NCI-H2029 treated with DMSO at 0.1 percent for 48 hours (cell line): Measurements from ENCODE around the gene FOXN1.
"Not testable (repeated sequence)": the region's sequence is repeated elsewhere in the genome, so short reads cannot be mapped to it uniquely, and the experiment has no call there.

Experiments
- DNase-seq: peaks from one replicate; lab custom pipeline; 2025; lab: John Stamatoyannopoulos, UW

FOXN1 gene

GRCh38 chr17:28505986-28506665, at the start of gene FOXN1:
Gene FOXN1 (plus strand): TSS chr17:28506348. CDS start chr17:28523970, 17,622 bp downstream.
- DNase-seq, result no peak

- DNase-seq, result no peak
Measured at GRCh38 chr17:28457890-28458289, 48.3 kb upstream of the FOXN1 start.

GRCh38 chr17:28458881-28459280, 47.3 kb upstream of the FOXN1 start:
- DNase-seq, result not testable (repeated sequence)

GRCh38 chr17:28460901-28461300, 45.2 kb upstream of the FOXN1 start:
- DNase-seq, result no peak

GRCh38 chr17:28466001-28466400, 40.1 kb upstream of the FOXN1 start:
- no peak for DNase-seq

GRCh38 chr17:28466521-28467048, 39.6 kb upstream of the FOXN1 start:
- no peak for DNase-seq

- DNase-seq, result no peak
Measured at GRCh38 chr17:28467456-28468025, 38.6 kb upstream of the FOXN1 start.

GRCh38 chr17:28468033-28468735, 38.0 kb upstream of the FOXN1 start:
- not testable (repeated sequence) for DNase-seq

GRCh38 chr17:28468781-28469180, 37.4 kb upstream of the FOXN1 start:
- no peak for DNase-seq

GRCh38 chr17:28469376-28469775, 36.8 kb upstream of the FOXN1 start:
- DNase-seq, result no peak

- DNase-seq, result no peak
Measured at GRCh38 chr17:28470266-28470913, 35.8 kb upstream of the FOXN1 start.

GRCh38 chr17:28470914-28471366, 35.2 kb upstream of the FOXN1 start:
- DNase-seq, result no peak

GRCh38 chr17:28471531-28472342, 34.4 kb upstream of the FOXN1 start:
- DNase-seq, result no peak

- no peak for DNase-seq
Measured at GRCh38 chr17:28472871-28473497, 33.2 kb upstream of the FOXN1 start.

GRCh38 chr17:28473542-28473941, 32.6 kb upstream of the FOXN1 start, which contains the start of gene SLC13A2:
Gene SLC13A2 (plus strand): TSS chr17:28473644. CDS start chr17:28473713, 69 bp downstream.
- no peak for DNase-seq

- DNase-seq, result no peak
Measured at GRCh38 chr17:28474111-28474531, 32.0 kb upstream of the FOXN1 start.

- DNase-seq, result no peak
Measured at GRCh38 chr17:28475151-28475900, 30.8 kb upstream of the FOXN1 start.

- DNase-seq, result no peak
Measured at GRCh38 chr17:28476076-28476865, 29.9 kb upstream of the FOXN1 start.

- DNase-seq, result no peak
Measured at GRCh38 chr17:28477928-28478327, 28.2 kb upstream of the FOXN1 start.
